ENCODE measurements around the gene PLD4. TPM values are rescaled to one million over a fixed set of nuclear protein-coding genes. Genes with fewer than 3 reads are reported as not detected.
A peak's percentile ranks its signal among the peaks of the same experiment; 100 is the strongest.

The PLD4 gene
- polyA plus RNA-seq, 2 donors = 0.53 to 0.65 TPM

- peaks cover 0 to 8% of the 10 kb centered on the region in 2 donors for H3K36me3 ChIP-seq (ENCODE audit: control insufficient read depth in 2 of 2, insufficient read depth in 2 of 2, low read length in 1 of 2)
- peak overlapping the region in 1 of 2 donors; percentile 55 for H3K4me3 ChIP-seq (ENCODE audit: low read depth in 1 of 2, low read length in 2 of 2)
- H3K4me1 ChIP-seq (ENCODE audit: control insufficient read depth in 2 of 2, insufficient read depth in 2 of 2, low read length in 1 of 2) = peaks cover 3 to 7% of the 10 kb centered on the region in 2 donors
- no peaks in the 10 kb centered on the region for H3K27me3 ChIP-seq (ENCODE audit: control insufficient read depth in 1 of 2, insufficient read depth in 2 of 2, low read length in 2 of 2)
- no peaks in the 10 kb centered on the region for H3K9me3 ChIP-seq (ENCODE audit: control insufficient read depth in 2 of 2, insufficient read depth in 1 of 2, low read depth in 1 of 2, low read length in 1 of 2)
- H3K27ac ChIP-seq (ENCODE audit: low read depth in 2 of 2, low read length in 1 of 2) = no peak overlapping the region
- 15 to 21% methylated on average over 17 to 42 of the region's 42 CpGs for WGBS, 2 donors
Measured at GRCh38 chr14:104933746-104934733, 9.4 kb downstream of the PLD4 start.

- no peak overlapping the region for H3K4me3 ChIP-seq (ENCODE audit: low read depth in 1 of 2, low read length in 2 of 2)
- peaks cover 0 to 14% of the 10 kb centered on the region in 2 donors for H3K36me3 ChIP-seq (ENCODE audit: control insufficient read depth in 2 of 2, insufficient read depth in 2 of 2, low read length in 1 of 2)
- WGBS, 2 donors = 41 to 55% methylated on average over 3 of the region's 3 CpGs
- H3K27me3 ChIP-seq (ENCODE audit: control insufficient read depth in 1 of 2, insufficient read depth in 2 of 2, low read length in 2 of 2) = no peaks in the 10 kb centered on the region
- no peaks in the 10 kb centered on the region for H3K9me3 ChIP-seq (ENCODE audit: control insufficient read depth in 2 of 2, insufficient read depth in 1 of 2, low read depth in 1 of 2, low read length in 1 of 2)
- peak overlapping the region in 1 of 2 donors; percentile 27 for H3K27ac ChIP-seq (ENCODE audit: low read depth in 2 of 2, low read length in 1 of 2)
- H3K4me1 ChIP-seq (ENCODE audit: control insufficient read depth in 2 of 2, insufficient read depth in 2 of 2, low read length in 1 of 2) = peaks cover 3 to 7% of the 10 kb centered on the region in 2 donors
Measured at GRCh38 chr14:104935026-104935650, 10.5 kb downstream of the PLD4 start.

GRCh38 chr14:104935955-104936354 is 11.3 kb downstream of the PLD4 start:
- H3K27me3 ChIP-seq (ENCODE audit: control insufficient read depth in 1 of 2, insufficient read depth in 2 of 2, low read length in 2 of 2) = no peaks in the 10 kb centered on the region
- 44 to 70% methylated on average over 2 of the region's 2 CpGs for WGBS, 2 donors
- peaks cover 0 to 18% of the 10 kb centered on the region in 2 donors for H3K36me3 ChIP-seq (ENCODE audit: control insufficient read depth in 2 of 2, insufficient read depth in 2 of 2, low read length in 1 of 2)
- H3K27ac ChIP-seq (ENCODE audit: low read depth in 2 of 2, low read length in 1 of 2) = no peak overlapping the region
- H3K4me1 ChIP-seq (ENCODE audit: control insufficient read depth in 2 of 2, insufficient read depth in 2 of 2, low read length in 1 of 2) = peaks cover 3 to 5% of the 10 kb centered on the region in 2 donors
- H3K4me3 ChIP-seq (ENCODE audit: low read depth in 1 of 2, low read length in 2 of 2) = no peak overlapping the region
- H3K9me3 ChIP-seq (ENCODE audit: control insufficient read depth in 2 of 2, insufficient read depth in 1 of 2, low read depth in 1 of 2, low read length in 1 of 2) = no peaks in the 10 kb centered on the region

- H3K27me3 ChIP-seq (ENCODE audit: control insufficient read depth in 1 of 2, insufficient read depth in 2 of 2, low read length in 2 of 2) = no peaks in the 10 kb centered on the region
- H3K36me3 ChIP-seq (ENCODE audit: control insufficient read depth in 2 of 2, insufficient read depth in 2 of 2, low read length in 1 of 2) = peaks cover 0 to 21% of the 10 kb centered on the region in 2 donors
- no peak overlapping the region for H3K4me3 ChIP-seq (ENCODE audit: low read depth in 1 of 2, low read length in 2 of 2)
- 68 to 74% methylated on average over 10 of the region's 10 CpGs for WGBS, 2 donors
- H3K27ac ChIP-seq (ENCODE audit: low read depth in 2 of 2, low read length in 1 of 2) = no peak overlapping the region
- peaks cover 3 to 4% of the 10 kb centered on the region in 2 donors for H3K4me1 ChIP-seq (ENCODE audit: control insufficient read depth in 2 of 2, insufficient read depth in 2 of 2, low read length in 1 of 2)
- H3K9me3 ChIP-seq (ENCODE audit: control insufficient read depth in 2 of 2, insufficient read depth in 1 of 2, low read depth in 1 of 2, low read length in 1 of 2) = no peaks in the 10 kb centered on the region
Measured at GRCh38 chr14:104936361-104937155, 11.9 kb downstream of the PLD4 start.

GRCh38 chr14:104937161-104937560 is 12.5 kb downstream of the PLD4 start:
- 85 to 88% methylated on average over 4 of the region's 4 CpGs for WGBS, 2 donors
- no peak overlapping the region for H3K4me3 ChIP-seq (ENCODE audit: low read depth in 1 of 2, low read length in 2 of 2)
- no peaks in the 10 kb centered on the region for H3K27me3 ChIP-seq (ENCODE audit: control insufficient read depth in 1 of 2, insufficient read depth in 2 of 2, low read length in 2 of 2)
- H3K36me3 ChIP-seq (ENCODE audit: control insufficient read depth in 2 of 2, insufficient read depth in 2 of 2, low read length in 1 of 2) = peaks cover 0 to 27% of the 10 kb centered on the region in 2 donors
- peaks cover 3 to 4% of the 10 kb centered on the region in 2 donors for H3K4me1 ChIP-seq (ENCODE audit: control insufficient read depth in 2 of 2, insufficient read depth in 2 of 2, low read length in 1 of 2)
- H3K9me3 ChIP-seq (ENCODE audit: control insufficient read depth in 2 of 2, insufficient read depth in 1 of 2, low read depth in 1 of 2, low read length in 1 of 2) = no peaks in the 10 kb centered on the region
- H3K27ac ChIP-seq (ENCODE audit: low read depth in 2 of 2, low read length in 1 of 2) = no peak overlapping the region

GRCh38 chr14:104937694-104938365 is 13.2 kb downstream of the PLD4 start:
- Histone ChIP-seq H3K27me3 (ENCODE audit: control insufficient read depth in 1 of 2, insufficient read depth in 2 of 2, low read length in 2 of 2) (no peaks in the 10 kb centered on the region), H3K27ac (ENCODE audit: low read depth in 2 of 2, low read length in 1 of 2) (no peak overlapping the region), H3K4me3 (ENCODE audit: low read depth in 1 of 2, low read length in 2 of 2) (no peak overlapping the region), H3K36me3 (ENCODE audit: control insufficient read depth in 2 of 2, insufficient read depth in 2 of 2, low read length in 1 of 2) (peaks cover 0 to 28% of the 10 kb centered on the region in 2 donors), H3K9me3 (ENCODE audit: control insufficient read depth in 2 of 2, insufficient read depth in 1 of 2, low read depth in 1 of 2, low read length in 1 of 2) (no peaks in the 10 kb centered on the region), H3K4me1 (ENCODE audit: control insufficient read depth in 2 of 2, insufficient read depth in 2 of 2, low read length in 1 of 2) (peaks cover 3 to 4% of the 10 kb centered on the region in 2 donors)
- WGBS, 2 donors = 76 to 82% methylated on average over 11 of the region's 11 CpGs

GRCh38 chr14:104938436-104938835 is 13.8 kb downstream of the PLD4 start:
- H3K36me3 ChIP-seq (ENCODE audit: control insufficient read depth in 2 of 2, insufficient read depth in 2 of 2, low read length in 1 of 2) = peaks cover 0 to 28% of the 10 kb centered on the region in 2 donors
- 62 to 66% methylated on average over 2 of the region's 2 CpGs for WGBS, 2 donors
- peaks cover 3 to 4% of the 10 kb centered on the region in 2 donors for H3K4me1 ChIP-seq (ENCODE audit: control insufficient read depth in 2 of 2, insufficient read depth in 2 of 2, low read length in 1 of 2)
- no peaks in the 10 kb centered on the region for H3K27me3 ChIP-seq (ENCODE audit: control insufficient read depth in 1 of 2, insufficient read depth in 2 of 2, low read length in 2 of 2)
- H3K4me3 ChIP-seq (ENCODE audit: low read depth in 1 of 2, low read length in 2 of 2) = no peak overlapping the region
- H3K9me3 ChIP-seq (ENCODE audit: control insufficient read depth in 2 of 2, insufficient read depth in 1 of 2, low read depth in 1 of 2, low read length in 1 of 2) = no peaks in the 10 kb centered on the region
- H3K27ac ChIP-seq (ENCODE audit: low read depth in 2 of 2, low read length in 1 of 2) = no peak overlapping the region

- H3K27me3 ChIP-seq (ENCODE audit: control insufficient read depth in 1 of 2, insufficient read depth in 2 of 2, low read length in 2 of 2) = no peaks in the 10 kb centered on the region
- WGBS, 2 donors = 54 to 84% methylated on average over 1 of the region's 1 CpG
- H3K36me3 ChIP-seq (ENCODE audit: control insufficient read depth in 2 of 2, insufficient read depth in 2 of 2, low read length in 1 of 2) = peaks cover 0 to 32% of the 10 kb centered on the region in 2 donors
Measured at GRCh38 chr14:104938960-104939359, 14.3 kb downstream of the PLD4 start.

More at GRCh38 chr14:104938960-104939359, 14.3 kb downstream of the PLD4 start:
- no peak overlapping the region for H3K27ac ChIP-seq (ENCODE audit: low read depth in 2 of 2, low read length in 1 of 2)
- no peaks in the 10 kb centered on the region for H3K9me3 ChIP-seq (ENCODE audit: control insufficient read depth in 2 of 2, insufficient read depth in 1 of 2, low read depth in 1 of 2, low read length in 1 of 2)
- H3K4me3 ChIP-seq (ENCODE audit: low read depth in 1 of 2, low read length in 2 of 2) = no peak overlapping the region
- peaks cover 3 to 4% of the 10 kb centered on the region in 2 donors for H3K4me1 ChIP-seq (ENCODE audit: control insufficient read depth in 2 of 2, insufficient read depth in 2 of 2, low read length in 1 of 2)

All from esophagus (tissue), 2 donors.